NCI-H2196 treated with DMSO at 0.1 percent for 48 hours (cell line): Measurements from ENCODE around the gene ASXL1.
"Not testable (repeated sequence)": the region's sequence is repeated elsewhere in the genome, so short reads cannot be mapped to it uniquely, and the experiment has no call there.

Source experiments
- DNase-seq: peaks from one replicate; lab custom pipeline; 2025; ENCODE audit not compliant: unreplicated experiment; lab: John Stamatoyannopoulos, UW

ASXL1 gene

DNA sequence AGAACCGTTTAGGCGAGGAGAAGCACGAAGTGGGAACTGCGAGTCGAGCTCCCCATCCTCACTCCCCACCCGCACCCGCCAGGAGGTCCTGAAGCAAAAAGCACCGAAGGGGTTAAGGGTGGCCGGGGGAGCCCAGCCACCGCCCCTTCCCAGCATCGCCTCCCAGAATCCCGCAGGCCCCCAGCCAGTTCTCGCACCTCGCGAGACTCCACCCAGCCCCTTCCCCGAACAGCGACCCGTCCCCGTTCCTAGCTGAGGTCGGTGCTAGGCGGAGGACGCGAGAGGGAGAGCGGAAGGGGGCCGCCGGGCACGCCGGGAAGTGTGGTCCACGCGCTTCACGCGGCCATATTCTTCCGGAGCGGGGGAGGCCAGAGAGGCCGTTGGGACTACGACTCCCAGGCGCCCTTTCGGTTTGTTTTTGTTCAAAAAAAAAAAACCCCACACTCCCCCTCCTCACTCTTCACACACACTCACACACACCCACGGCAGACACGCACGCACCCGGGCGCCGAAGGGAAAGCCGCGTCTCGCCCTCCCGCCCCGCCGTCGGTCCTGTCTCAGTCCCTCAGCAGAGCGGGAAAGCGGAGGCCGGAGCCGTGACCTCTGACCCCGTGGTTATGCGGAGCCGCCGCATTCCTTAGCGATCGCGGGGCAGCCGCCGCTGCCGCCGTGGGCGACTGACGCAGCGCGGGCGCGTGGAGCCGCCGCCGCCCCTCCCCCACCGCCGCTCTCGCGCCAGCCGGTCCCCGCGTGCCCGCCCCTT, at the start of gene ASXL1:
Gene ASXL1 (plus strand): TSS at position 463 of the 763 bp plus-strand sequence. CDS start 445 bp downstream, outside the sequence.
- DNase-seq: peak; percentile 94

DNA sequence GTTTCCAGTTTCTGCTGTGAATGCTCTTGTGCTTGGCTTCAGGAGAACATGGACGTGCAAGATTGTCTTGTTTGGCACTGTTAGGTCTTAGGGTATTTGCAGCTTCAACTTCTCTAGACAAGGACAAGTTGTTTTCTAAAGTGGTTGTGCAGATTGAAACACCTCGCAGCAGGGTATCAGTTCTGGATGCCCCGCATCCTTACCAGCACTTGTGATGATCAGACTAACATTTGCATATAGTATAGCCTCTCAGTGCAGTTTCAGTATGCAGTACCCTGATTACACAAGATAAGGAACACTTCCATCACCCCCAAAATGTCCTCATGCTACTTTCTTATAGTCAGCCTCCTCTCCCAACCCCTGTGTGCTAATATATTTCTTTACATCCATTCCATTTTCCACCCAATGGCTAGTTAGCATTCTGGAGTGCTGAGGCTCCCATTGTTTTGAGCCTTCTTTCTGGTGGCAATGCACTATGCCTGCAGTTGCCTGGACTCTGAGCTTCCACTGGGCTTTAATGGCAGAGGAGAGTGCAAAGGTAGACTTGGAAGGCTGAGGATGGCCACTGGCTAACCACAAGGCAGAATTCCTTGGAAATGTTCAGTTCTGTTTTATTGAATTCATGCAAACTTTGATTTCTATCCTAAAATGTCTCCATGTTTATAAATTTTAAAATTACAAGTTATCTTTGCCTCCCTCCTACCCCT, 45.3 kb upstream of the ASXL1 start:
- no peak for DNase-seq

DNA sequence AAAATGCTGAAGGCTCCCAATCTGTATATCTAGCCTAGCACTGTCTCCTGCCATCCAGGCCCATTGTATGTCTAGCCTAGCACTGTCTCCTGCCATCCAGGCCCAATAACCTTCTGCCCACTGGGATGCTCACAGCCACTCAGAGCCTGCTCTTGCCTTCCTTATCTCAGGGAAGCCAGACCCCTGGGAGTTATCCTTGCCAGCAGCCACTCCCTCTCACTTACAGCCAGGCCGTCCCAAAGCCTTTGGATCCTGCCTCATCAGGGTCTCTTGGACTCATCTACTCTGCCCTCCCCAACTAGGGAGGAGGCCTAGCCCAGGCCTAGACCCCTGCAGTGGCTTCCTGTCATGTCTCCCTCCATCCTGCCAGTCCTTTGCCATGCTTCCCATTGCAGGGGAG, 43.4 kb upstream of the ASXL1 start:
- no peak for DNase-seq

DNA sequence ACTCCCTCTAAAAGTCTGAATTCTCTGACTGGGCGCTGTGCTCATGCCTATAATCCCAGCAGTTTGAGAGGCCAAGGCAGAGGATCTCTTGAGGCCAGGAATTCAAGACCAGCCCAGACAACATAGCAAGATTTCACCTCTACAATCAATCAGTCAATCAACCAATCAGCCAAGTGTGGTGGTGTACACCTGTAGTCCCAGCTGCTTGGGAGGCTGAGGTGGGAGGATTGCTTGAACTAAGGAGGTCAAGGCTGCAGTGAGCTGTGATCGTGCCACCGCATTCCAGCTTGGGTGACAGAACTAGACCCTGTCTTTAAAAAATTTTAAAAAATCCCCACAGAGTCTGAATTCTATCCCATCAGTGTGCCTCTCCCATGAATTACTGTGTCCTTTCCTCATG, 42.7 kb upstream of the ASXL1 start:
- DNase-seq: no peak

DNA sequence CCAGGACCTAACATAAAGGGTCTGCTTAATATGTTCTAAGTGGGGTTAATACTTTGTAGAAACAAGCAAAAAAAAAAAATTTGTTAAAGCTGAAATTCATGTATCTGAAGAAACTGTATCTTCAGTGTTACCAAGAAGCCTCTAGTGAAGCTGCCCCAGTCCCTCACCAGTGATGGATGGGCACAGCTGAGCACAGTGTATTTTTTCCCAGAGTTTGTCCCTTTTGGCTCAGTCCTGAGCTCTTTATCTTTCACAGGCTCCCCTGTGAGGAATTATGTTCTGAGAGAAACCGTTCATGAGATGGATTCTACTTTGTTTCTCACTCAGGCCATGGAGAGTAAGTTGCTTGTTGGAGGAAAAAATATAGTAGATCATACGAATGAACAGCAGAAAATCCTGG, 42.2 kb upstream of the ASXL1 start:
- DNase-seq: no peak

DNA sequence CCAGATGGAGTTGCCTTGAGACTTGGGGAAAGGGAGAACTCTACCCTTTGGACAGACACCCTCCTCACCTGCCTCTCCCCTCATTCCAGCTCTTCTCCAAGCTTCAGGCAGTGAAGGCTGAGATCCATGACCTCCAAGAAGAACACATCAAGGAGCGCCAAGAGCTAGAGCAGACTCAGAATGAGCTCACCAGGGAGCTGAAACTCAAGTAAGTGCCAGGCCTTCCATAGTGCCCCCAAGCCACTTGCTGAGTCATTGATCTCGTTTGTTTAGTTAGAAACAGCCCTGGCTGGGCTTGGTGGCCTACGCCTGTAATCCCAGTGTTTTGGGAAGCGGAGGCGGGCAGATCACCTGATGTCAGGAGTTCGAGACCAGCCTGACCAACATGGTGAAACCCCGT, 41.5 kb upstream of the ASXL1 start:
- no peak for DNase-seq

DNA sequence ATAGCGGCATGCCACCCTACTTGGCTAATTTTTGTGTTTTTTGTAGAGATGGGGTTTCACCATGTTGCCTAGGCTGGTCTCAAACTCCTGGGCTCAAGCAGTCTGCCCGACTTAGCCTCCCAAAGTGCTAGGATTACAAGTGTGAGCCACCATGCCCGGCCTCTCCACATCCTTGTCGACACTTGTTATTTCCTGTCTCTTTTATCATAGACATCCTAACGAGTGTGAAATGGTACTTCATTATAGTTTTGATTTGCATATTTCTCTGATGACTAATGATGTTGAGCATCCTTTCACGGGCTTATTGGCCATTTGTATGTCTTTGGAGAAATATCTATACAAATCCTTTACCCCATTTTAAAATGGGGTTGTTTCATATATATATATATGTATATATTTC, 39.0 kb upstream of the ASXL1 start:
- DNase-seq: no peak

DNA sequence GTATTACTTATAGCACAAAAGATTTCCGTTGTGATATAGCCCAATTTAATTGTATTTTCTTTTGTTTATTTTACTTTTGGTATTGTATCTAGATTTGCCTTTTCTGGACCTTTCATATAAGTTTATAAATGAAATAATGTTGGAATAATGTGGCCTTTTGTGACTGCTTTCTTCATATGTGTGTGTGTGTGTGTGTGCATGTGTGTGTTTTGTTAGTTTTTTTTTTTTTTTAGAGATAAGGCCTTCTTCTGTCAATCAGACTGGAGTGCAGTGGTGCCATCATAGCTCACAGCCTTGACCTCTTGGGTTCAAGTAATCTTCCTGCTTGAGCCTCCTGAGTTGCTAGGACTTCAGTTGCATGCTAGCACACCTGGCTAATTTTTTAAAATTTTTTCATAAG, 37.8 kb upstream of the ASXL1 start:
- no peak for DNase-seq

DNA sequence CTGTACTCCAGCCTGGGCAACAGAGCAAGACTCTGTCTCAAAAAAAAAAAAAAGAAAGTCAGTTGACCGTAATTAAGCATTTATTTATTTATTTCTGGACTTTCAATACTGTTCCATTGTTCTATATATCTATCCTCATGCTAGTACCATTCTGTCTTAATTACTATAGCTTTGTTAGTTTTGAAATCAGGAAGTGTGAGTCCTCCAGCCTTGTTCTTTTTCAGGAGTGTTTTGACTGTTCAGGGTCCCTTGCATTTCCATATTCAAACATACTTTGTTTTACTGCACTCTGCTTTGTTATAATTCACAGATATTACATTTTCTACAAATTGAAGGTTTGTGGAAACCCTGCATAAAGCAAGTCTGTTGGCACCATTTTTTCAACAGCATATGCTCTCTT, 36.7 kb upstream of the ASXL1 start:
- no peak for DNase-seq

DNA sequence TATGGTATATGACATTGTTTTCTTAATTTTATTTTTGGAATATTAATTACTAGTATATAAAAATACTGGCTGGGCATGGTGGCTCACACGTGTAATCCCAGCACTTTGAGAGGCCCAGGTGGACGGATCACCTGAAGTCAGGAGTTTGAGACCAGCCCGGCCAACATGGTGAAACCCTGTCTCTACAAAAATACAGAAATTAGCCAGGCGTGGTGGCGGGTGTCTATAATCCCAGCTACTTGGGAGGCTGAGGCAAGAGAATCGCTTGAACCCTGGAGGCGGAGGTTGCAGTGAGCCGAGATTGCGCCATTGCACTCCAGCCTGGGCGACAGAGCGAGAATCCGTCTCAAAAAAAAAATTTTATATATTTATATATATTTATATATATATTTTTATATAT, 35.9 kb upstream of the ASXL1 start:
- not testable (repeated sequence) for DNase-seq

DNA sequence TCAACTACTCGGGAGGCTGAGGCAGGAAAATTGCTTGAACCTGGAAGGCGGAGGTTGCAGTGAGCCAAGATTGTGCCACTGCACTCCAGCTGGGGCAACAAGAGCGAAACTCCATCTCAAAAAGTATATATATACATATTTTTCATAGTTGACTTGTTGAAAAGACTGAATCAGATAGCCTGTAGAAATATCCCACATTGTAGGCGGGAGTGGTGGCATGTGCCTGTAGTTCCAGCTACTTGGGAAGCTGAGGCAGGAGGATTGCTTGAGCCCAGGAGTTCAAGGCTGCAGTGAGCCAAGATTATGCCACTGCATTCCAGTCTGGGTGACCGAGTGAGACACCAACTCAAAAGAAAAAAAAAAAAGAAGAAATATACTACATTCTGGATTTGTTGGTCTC, 34.4 kb upstream of the ASXL1 start:
- DNase-seq: not testable (repeated sequence)

DNA sequence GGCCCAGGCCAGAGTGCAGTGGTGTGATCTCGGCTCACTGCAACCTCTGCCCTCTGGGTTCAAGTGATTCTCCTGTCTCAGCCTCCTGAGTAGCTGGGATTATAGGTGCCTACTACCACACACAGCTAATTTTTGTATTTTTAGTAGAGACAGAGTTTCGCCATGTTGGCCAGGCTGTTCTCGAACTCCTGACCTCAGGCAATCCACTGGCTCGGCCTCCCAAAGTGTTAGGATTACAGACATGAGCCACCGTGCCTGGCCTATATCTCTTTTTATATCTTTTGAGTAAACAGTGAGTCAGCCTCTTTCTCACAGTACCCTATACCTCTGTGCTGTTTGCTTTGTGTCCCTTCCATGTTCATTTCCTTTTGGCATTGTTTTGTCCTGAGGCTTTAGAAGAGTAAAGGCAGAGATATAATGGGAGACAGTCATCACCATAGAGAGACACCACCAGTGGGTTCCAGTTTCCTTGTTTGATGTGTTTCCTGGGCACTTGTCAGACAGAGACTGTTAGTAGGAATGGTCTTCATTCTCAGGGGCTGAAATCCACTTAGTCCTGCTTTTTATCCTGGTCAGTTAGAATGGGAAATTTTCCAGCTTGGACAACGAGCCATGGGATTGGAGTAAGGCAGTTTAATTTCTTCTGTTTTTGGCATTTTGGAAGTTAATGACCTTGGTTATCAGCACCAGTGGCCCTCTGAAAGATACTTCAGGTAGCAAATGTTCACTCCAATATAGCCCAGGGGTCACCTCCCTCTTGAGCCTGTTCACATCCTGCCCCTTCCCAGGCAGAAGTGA, 32.2 kb upstream of the ASXL1 start:
- DNase-seq: peak; percentile 78

DNA sequence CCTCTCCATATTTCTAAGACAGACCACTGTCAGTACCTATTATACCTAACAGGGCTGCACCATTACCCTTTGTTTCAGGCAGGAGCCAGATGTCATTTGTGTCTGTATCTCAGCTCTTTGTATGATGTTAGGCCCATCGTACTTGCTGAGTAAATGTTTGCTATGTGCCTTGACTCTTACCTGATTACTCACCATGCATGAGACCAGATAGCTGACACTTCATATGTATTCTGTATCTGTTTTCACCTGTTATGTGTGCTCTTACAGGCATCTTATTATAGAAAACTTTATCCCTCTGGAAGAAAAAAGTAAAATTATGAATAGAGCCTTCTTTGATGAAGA, 31.7 kb upstream of the ASXL1 start:
- DNase-seq: peak; percentile 44

DNA sequence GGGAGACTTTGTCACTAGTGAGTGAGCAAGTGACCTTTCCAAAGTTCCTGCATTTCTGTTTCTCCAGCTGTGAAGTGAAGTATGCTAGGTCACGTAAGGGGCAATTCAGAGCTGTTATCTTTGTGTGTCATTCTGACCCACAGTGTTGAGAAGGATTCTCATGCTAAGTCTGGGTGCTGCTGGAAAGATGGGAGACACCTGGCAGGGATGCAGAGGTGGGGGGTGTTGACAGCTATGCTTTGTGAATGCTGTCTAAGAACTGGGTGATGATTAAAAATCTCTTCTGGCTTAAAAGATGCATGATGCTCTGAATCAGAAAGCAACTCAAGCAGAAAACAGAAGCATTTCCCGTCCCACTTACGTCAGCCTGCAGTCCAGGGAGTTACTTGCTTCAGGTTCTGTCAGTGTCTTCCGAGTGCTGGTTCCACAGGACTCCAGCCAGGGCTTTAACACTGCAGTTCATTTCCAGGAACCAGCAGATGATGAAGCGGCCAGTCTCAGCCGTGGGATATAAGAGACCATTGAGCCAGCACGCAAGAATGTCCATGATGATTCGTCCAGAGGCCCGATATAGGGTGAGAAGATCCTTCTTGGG, 30.9 kb upstream of the ASXL1 start:
- DNase-seq: no peak

DNA sequence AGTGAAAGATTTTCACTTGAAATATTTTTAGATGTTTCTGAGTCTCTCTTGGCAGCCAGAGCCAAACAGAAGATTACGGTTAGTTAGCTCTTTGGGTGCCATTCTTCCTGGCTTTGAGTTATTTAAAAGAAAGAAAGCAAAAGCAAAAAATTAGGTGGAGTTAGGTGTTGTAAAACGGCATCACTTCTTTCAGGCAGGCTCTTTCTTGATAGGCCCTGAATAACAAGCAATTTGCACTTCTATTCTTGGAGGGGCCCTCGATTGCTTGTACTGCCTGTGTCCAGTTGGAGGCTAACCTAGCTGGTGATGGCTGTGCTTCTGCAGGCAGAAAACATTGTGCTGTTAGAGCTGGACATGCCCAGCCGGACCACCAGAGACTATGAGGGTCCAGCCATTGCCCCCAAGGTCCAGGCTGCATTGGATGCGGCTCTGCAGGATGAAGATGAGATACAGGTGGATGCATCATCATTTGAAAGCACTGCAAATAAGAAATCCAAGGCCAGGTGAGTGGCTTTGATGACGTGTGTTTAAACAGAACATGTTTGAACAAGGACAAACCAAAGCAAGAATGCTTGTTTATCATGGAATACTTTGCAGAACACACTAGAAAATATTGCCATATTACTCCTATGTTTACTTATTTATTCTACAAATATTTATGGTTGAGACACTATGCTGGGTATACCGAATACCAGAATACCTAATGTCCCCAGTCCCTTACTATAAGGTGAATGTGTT, 28.1 kb upstream of the ASXL1 start:
- DNase-seq: no peak

DNA sequence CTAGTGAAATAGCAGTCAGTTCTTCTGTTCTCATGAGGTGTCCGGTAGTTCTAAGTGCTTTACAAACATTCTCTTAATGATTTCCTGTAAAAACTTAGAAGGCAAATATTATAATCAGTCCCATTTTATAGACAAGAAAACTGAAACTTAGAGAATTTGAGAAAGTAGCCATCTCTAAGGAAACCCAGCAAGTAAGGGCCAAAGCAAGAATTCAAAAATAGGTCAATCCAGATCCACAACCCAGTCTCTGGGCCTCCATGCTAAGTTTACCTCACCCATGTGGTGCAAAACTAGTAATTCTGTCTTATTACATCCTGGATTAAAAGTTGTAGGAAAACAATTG, 27.6 kb upstream of the ASXL1 start:
- no peak for DNase-seq

DNA sequence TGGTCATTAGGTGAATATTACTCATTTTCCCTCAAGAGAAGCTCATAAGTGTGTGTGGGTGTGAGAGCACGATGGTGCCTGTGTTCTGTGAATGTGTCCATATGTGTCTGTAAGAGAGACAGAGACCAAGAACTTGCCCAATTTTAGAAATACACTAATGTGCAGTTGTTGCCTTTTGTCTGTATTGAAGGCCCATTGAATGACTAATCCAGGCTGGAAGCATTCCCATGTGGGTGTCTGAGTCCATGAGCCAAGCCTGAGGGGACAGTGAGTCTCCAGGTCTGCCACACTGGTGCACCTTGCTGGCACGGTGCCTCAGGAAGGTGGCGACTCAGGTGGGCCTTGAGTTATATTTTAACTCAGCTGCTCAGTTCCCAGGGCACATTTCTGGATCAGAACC, 25.5 kb upstream of the ASXL1 start:
- DNase-seq: no peak

DNA sequence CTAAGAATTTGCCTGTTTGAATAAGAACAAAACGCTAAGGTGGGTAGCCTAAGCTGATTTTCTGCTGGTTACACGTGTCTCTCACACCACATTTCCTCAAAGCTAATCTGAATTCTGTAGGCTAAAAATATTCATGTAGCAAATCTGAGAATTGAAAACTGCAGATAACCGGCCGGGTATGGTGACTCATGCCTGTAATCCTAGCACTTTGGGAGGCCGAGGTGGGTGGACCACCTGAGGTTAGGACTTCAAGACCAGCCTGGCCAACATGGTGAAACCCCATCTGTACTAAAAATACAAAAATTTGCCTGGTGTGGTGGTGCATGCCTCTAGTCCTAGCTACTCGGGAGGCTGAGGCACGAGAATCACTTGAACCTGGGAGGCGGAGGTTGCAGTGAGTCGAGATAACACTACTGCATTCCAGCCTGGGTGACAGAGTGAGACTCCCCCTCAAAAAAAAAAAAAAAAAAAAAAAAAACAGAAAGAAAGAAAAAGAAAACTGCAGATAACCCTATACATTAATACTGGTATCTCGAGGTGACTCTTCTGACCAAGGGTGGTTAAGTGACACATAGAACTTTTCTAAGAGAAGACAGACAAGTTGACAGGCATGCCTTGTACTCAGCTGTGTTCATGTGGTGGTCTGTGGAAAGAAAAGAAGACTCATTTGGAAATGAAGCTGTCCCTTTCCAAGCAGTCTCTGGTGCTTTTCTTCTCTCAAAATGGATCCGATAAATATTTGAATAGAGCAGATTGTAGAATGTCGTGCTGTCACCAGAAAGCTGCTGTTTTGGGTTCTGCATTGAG, 24.7 kb upstream of the ASXL1 start:
- DNase-seq: no peak

DNA sequence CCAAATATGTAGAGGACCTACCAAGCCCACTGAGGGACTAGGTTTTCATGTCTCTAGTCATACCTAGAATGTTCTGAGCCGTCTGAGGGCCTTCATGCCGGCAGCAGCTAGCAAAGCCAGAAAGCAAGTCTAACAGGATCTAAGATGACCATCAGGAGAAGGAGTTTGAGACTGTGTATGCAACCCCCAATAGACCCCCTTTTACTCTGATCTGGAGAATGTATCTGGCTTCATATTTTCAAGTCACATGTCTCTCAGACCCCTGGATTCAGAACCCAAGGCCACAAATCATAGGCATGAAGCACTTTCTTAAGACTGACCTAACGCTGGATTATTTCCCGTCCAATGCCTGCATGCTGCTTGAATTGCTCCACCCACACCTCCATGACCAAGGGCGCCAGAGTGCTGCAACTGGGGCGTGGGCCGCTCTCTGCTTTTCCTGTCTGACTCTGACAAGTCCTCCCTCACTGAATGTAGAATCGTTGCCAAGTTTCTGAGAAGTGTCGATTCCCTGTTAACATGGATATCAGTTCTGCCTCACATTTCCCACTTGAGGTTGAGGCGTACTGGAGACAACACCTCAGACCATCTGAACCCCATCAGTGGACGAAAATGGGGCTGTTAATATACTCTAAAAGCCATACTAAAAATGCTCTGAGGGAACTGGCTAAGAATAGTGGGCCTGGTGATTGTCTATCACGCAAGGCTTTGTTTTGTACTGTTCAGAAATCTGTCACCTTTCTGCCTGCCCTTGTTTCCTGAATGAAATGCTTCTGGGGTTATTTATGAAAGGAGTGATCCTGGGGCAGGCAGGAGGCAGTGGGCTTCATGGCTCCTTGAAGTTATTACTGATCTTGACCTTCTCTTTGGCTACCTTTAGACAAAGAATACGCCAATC, 23.9 kb upstream of the ASXL1 start:
- no peak for DNase-seq
